NCI-H748 treated with DMSO at 0.1 percent for 48 hours (cell line): Measurements from ENCODE around the gene USE1.

Experiments used
- DNase-seq: peaks from one replicate; lab custom pipeline; 2025; lab: John Stamatoyannopoulos, UW

Gene USE1

DNA sequence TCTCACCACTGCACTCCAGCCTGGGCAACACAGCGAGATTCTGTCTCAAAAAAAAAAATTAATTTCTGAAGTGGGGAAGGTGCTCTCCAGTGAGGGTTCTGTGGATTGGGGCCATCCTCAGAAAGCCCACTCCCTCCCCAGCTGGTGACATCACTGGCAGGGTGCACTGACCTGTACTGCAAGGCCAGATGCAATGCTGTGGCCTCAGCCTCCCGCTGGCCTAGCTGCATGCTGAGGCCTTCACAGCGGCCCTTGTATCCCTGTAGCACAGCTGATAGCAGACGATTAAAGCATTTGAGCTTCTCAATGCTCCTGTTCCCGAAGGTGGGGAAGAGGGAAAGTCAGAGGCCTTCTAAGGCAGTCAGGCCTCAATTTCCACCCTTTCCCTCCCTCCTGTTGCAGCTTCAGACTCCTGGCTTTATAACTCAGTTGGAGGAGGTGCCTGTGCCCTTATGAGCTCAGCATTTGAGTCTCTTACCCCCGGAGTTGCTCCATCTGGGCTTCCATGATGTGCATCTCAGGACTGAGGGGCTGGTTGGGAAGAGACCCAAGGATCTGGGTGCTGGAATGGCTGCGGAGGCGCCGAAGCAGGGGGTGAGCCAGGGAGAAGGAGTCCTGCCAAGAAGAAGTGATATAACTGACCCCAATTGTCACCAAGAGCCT, 44.1 kb downstream of the USE1 start:
- no peak for DNase-seq

DNA sequence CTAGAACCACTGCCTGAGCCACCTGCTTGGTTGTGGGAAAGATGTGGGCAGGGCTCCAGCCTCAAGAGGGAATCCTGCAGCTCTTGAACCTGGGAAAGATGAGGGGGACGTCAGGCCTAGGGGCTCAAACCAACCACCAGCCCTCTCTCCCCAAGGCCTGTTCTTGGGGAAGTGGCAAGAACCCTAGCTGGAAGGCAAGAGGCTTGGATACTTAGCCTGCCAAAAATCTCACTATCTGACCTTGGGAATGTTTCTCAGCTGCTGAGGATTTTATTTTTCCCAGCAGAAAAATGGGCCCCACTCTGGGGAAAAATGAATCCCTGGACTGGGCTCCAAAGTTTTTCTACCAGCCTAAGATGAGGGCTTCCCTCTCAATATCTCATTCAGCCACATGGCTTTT, 44.8 kb downstream of the USE1 start:
- no peak for DNase-seq

DNA sequence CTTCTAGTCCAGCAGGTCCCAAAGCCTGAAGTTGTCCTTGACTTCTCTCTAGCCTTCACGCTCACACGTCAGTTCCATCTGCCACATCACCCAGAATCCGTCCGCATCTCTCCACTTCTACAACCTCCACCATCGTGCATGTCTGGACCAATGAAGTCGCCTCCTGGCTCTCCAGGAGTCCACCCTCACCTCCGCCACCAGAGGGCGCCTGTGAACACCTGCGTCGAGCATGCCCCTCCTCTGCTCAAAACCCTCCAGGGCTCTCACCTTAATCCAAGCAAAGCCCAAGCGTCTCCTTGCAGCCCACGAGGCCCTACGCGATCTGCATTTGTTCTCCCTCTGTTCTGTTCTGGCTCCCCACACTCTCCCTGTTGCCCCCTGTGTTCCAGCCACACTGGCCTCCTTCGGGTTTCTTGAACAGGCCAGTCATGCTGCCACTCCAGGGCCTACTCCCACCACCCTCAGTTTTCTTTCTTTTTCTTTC, 45.7 kb downstream of the USE1 start:
- peak; percentile 70 for DNase-seq

DNA sequence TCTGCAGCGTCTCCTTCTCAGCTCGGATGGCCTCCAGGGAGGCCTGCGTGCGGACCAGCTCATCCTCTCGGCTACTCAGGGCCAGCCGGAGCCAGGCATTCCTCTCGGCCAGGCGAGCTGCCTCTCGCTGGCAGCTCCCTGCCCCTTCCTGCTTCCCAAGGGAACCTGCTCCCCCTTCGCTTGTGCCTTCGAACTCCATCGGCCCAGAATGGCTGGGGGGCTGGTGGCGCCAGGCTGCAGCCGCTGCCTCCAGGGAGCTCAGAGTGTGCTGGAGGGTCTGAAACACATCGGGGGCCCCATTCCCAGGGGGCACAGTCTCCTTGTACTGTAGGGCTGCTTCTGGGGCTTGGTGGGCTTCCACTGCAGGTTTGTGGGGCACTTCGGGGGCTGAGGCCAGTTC, 47.4 kb downstream of the USE1 start:
- DNase-seq, result no peak

DNA sequence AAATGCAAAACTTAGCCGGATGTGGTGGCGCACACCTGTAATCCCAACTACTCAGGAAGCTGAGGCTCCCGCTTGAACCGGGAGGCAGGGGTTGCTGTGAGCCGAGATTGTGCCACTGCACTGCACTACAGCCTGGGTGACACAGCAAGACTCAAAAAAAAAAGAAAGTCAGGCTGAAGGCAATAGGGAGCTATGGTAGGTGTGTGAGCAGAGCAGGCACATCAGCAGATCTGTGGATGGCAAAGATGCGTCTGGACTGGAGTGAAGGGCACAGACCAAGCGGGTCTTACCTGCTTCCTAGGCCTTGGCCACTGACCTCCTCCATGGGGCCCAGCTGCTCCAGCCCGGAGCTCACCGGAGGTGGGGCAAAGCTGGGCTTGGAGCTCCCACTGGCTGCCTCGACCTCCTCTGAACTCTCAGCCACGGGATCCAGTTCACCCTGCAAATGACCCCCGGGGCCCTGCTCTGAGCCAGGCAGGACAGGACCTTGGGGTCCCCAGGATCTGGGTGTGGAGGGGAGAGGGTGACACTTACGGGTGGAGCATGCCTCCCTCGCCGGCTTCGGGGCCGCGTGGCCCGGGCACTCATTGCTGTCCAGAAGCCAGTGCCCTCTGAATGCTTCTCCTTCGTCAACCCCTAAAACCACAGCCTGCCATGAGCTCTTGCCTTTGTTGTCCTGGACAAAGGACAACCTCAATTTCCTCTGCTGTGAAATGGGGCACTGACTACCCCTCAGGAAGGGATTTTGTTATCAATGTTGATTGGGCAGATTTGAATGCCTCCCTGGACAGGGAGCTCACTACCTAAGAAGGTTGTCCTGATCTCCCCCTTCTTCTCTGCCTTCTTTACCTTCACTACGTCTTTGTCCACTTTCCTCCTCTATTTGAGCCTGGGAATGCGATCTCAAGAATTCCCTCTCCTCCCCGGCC, 48.8 kb downstream of the USE1 start:
- DNase-seq, result no peak

DNA sequence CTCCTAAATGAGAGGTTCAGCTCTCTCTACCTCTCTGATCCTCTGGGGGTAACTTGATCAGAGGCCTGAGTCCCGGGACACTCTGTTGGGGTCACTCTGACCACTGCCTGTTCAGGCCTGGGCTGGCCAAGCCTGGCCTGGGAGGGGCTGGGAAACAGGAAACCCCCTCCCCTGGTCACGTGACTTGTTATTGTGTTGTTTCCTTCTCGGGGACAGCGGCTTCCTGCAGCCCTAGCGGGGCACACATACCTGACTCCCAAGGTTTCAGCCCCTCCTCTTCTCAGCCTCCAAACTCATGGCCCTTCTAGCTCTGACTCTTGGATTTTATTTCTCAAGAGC, 49.5 kb downstream of the USE1 start, which contains the start of gene USHBP1:
USHBP1 (minus strand) TSS at position 105 of the 339 bp plus-strand sequence. CDS start 446 bp downstream, outside the sequence.
- no peak for DNase-seq

DNA sequence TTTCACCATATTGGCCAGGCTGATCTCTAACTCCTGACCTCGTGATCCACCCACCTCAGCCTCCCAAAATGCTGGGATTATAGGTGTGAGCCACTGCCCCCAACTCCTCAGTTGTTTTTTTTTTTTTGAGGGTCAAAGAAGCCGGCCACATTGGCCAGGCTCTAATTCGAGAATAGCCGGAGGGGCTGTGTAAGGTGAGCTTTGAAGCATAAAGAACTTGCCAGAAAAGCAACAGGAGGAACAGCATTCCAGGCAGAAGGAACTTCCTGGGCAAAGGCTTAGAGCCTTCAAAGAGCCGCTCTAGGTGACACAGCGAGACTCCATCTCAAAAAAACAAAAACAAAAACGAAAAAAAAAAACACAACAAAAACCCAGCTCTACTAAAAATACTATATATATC, 50.9 kb downstream of the USE1 start:
- DNase-seq, result no peak

DNA sequence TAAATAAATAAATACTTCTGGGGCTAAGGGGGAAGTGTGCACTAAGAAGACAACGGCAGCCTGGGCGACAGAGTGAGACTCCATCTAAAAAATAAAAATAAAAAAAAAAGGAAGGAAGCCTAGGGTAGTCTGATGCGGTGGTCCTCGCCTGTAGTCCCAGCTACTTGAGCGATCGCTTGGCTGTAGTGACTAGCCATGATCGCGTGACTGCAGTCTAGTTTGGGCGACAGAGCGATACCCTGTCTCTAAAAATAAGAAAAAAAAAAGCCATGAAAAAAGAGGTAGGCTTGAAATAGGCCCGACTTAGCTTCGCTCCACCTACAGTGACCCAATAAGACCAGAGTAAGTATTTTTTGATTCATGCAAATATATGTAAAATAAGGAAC, 51.4 kb downstream of the USE1 start:
- DNase-seq, result no peak

DNA sequence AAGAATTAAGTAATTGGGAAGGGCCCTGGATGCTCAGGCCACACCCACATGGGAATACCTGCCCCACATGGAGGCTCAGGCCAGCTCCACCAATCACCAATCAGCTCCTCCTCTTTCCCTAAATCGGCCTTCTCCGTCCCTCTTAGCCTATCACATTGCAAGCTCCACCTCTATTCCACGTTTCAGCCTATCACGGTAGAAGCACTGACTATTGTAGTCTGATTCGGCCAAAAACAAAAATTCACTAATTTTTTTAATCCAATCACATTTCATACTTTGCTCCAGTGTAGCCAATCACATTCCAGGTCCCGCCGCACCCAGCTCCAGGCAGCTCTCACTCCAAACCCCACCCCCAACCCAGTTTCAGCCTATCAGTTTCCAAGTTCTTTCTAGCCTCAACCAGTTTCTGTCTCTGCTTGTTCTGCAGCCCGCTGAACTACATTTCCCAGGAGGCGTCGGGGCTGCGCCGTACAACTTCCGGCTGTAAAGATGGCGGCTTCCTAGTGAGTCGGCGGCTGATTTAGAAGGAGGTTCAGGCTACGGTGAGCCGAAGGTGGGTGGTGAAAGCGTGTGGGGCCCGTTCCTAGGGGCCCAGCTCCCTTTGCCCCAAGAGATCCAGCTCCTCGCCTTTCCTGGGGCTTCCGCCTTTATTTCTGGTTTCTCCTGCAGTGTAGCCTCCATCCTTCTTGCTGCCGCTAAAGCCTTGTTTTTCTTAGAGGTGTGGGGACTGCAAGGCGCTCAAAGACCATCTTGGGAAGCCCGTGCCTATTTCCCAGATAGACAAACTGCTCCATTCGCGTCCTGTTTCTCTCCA, 52.0 kb downstream of the USE1 start, which contains the start of gene BABAM1:
BABAM1 (plus strand) TSS at position 469 of the 814 bp plus-strand sequence. CDS start 1,364 bp downstream, outside the sequence.
- DNase-seq, result peak; percentile 92

DNA sequence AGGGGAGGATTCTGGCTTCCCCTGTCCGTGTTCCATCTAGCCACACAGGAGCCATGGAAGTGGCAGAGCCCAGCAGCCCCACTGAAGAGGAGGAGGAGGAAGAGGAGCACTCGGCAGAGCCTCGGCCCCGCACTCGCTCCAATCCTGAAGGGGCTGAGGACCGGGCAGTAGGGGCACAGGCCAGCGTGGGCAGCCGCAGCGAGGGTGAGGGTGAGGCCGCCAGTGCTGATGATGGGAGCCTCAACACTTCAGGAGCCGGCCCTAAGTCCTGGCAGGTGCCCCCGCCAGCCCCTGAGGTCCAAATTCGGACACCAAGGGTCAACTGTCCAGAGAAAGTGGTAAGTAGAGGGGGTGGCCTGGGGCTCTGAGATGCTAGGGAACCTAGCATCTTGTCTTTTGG, 53.6 kb downstream of the USE1 start:
- DNase-seq, result no peak
